ENCODE data around the gene KRABD2.

GRCh38 chr17:8366231-8366630 is 10.3 kb downstream of the KRABD2 start:
- no peak for TF ChIP-seq POLR2A (IDR thresholded peaks at IDR 0.05)
- TF ChIP-seq, protein P1, sequence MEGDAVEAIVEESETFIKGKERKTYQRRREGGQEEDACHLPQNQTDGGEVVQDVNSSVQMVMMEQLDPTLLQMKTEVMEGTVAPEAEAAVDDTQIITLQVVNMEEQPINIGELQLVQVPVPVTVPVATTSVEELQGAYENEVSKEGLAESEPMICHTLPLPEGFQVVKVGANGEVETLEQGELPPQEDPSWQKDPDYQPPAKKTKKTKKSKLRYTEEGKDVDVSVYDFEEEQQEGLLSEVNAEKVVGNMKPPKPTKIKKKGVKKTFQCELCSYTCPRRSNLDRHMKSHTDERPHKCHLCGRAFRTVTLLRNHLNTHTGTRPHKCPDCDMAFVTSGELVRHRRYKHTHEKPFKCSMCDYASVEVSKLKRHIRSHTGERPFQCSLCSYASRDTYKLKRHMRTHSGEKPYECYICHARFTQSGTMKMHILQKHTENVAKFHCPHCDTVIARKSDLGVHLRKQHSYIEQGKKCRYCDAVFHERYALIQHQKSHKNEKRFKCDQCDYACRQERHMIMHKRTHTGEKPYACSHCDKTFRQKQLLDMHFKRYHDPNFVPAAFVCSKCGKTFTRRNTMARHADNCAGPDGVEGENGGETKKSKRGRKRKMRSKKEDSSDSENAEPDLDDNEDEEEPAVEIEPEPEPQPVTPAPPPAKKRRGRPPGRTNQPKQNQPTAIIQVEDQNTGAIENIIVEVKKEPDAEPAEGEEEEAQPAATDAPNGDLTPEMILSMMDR (IDR thresholded peaks at IDR 0.05 in 4 of 5, conservative IDR thresholded peaks at IDR 0.05 in 1 of 5), result no peak

Measured in gastrocnemius medialis (tissue), 4 donors.